ENCODE results near the gene SMIM22.

SMIM22 gene

GRCh38 chr16:4813251-4814003 lies 18.3 kb downstream of the SMIM22 start:
- peaks cover 2% of the 10 kb centered on the region for H3K4me1 Mint-ChIP-seq (ENCODE audit: low read depth)
- no peaks in the 10 kb centered on the region for H3K27me3 Mint-ChIP-seq (ENCODE audit: low read depth)
- H3K36me3 Mint-ChIP-seq (ENCODE audit: low read depth), result peaks cover 38% of the 10 kb centered on the region
- H3K9me3 Mint-ChIP-seq, result no peaks in the 10 kb centered on the region
- no peak overlapping the region for H3K4me3 Mint-ChIP-seq
- H3K27ac Mint-ChIP-seq, result peak overlapping the region; percentile 21

- no peak overlapping the region for H3K4me3 Mint-ChIP-seq
- H3K27me3 Mint-ChIP-seq (ENCODE audit: low read depth), result no peaks in the 10 kb centered on the region
- peaks cover 40% of the 10 kb centered on the region for H3K36me3 Mint-ChIP-seq (ENCODE audit: low read depth)
- no peaks in the 10 kb centered on the region for H3K9me3 Mint-ChIP-seq
- peaks cover 2% of the 10 kb centered on the region for H3K4me1 Mint-ChIP-seq (ENCODE audit: low read depth)
- no peak overlapping the region for H3K27ac Mint-ChIP-seq
These were observed 18.9 kb downstream of the SMIM22 start for GRCh38 chr16:4814046-4814445.

- peaks cover 43% of the 10 kb centered on the region for H3K36me3 Mint-ChIP-seq (ENCODE audit: low read depth)
- peaks cover 2% of the 10 kb centered on the region for H3K4me1 Mint-ChIP-seq (ENCODE audit: low read depth)
- no peaks in the 10 kb centered on the region for H3K9me3 Mint-ChIP-seq
- H3K27ac Mint-ChIP-seq, result no peak overlapping the region
- H3K27me3 Mint-ChIP-seq (ENCODE audit: low read depth), result no peaks in the 10 kb centered on the region
- no peak overlapping the region for H3K4me3 Mint-ChIP-seq
These were observed 19.5 kb downstream of the SMIM22 start for GRCh38 chr16:4814542-4815173.

- no peaks in the 10 kb centered on the region for H3K27me3 Mint-ChIP-seq (ENCODE audit: low read depth)
- H3K4me1 Mint-ChIP-seq (ENCODE audit: low read depth), result no peaks in the 10 kb centered on the region
- no peak overlapping the region for H3K4me3 Mint-ChIP-seq
- H3K27ac Mint-ChIP-seq, result no peak overlapping the region
- no peaks in the 10 kb centered on the region for H3K9me3 Mint-ChIP-seq
- H3K36me3 Mint-ChIP-seq (ENCODE audit: low read depth), result peaks cover 44% of the 10 kb centered on the region
These were observed 25.5 kb downstream of the SMIM22 start for GRCh38 chr16:4820652-4821051.

GRCh38 chr16:4825196-4825595 lies 30.0 kb downstream of the SMIM22 start:
- Mint-ChIP-seq H3K27ac (no peak overlapping the region), H3K4me3 (no peak overlapping the region), H3K27me3 (ENCODE audit: low read depth) (no peaks in the 10 kb centered on the region), H3K9me3 (no peaks in the 10 kb centered on the region), H3K36me3 (ENCODE audit: low read depth) (peaks cover 46% of the 10 kb centered on the region), H3K4me1 (ENCODE audit: low read depth) (peaks cover 2% of the 10 kb centered on the region)

GRCh38 chr16:4826526-4826925 lies 31.4 kb downstream of the SMIM22 start:
- no peaks in the 10 kb centered on the region for H3K27me3 Mint-ChIP-seq (ENCODE audit: low read depth)
- no peaks in the 10 kb centered on the region for H3K9me3 Mint-ChIP-seq
- H3K4me3 Mint-ChIP-seq, result no peak overlapping the region
- no peak overlapping the region for H3K27ac Mint-ChIP-seq
- peaks cover 2% of the 10 kb centered on the region for H3K4me1 Mint-ChIP-seq (ENCODE audit: low read depth)
- H3K36me3 Mint-ChIP-seq (ENCODE audit: low read depth), result peaks cover 53% of the 10 kb centered on the region

- Mint-ChIP-seq H3K36me3 (ENCODE audit: low read depth) (peaks cover 53% of the 10 kb centered on the region), H3K9me3 (no peaks in the 10 kb centered on the region), H3K4me1 (ENCODE audit: low read depth) (peaks cover 2% of the 10 kb centered on the region), H3K27me3 (ENCODE audit: low read depth) (no peaks in the 10 kb centered on the region), H3K4me3 (no peak overlapping the region), H3K27ac (no peak overlapping the region)
These were observed 31.8 kb downstream of the SMIM22 start for GRCh38 chr16:4826980-4827379.

GRCh38 chr16:4828567-4829321 lies 33.6 kb downstream of the SMIM22 start:
- Mint-ChIP-seq H3K27ac (no peak overlapping the region), H3K4me1 (ENCODE audit: low read depth) (peaks cover 2% of the 10 kb centered on the region), H3K27me3 (ENCODE audit: low read depth) (no peaks in the 10 kb centered on the region), H3K4me3 (no peak overlapping the region), H3K9me3 (no peaks in the 10 kb centered on the region), H3K36me3 (ENCODE audit: low read depth) (peaks cover 57% of the 10 kb centered on the region)

GRCh38 chr16:4830408-4830807 lies 35.2 kb downstream of the SMIM22 start:
- Mint-ChIP-seq H3K36me3 (ENCODE audit: low read depth) (peaks cover 46% of the 10 kb centered on the region), H3K27ac (no peak overlapping the region), H3K4me3 (no peak overlapping the region), H3K4me1 (ENCODE audit: low read depth) (peaks cover 2% of the 10 kb centered on the region), H3K27me3 (ENCODE audit: low read depth) (no peaks in the 10 kb centered on the region), H3K9me3 (no peaks in the 10 kb centered on the region)

GRCh38 chr16:4831616-4832015 lies 36.4 kb downstream of the SMIM22 start:
- Mint-ChIP-seq H3K9me3 (no peaks in the 10 kb centered on the region), H3K4me3 (no peak overlapping the region), H3K27me3 (ENCODE audit: low read depth) (no peaks in the 10 kb centered on the region), H3K27ac (no peak overlapping the region), H3K36me3 (ENCODE audit: low read depth) (peaks cover 46% of the 10 kb centered on the region), H3K4me1 (ENCODE audit: low read depth) (peaks cover 2% of the 10 kb centered on the region)

- Mint-ChIP-seq H3K27ac (no peak overlapping the region), H3K4me3 (no peak overlapping the region), H3K4me1 (ENCODE audit: low read depth) (peaks cover 2% of the 10 kb centered on the region), H3K36me3 (ENCODE audit: low read depth) (peaks cover 46% of the 10 kb centered on the region), H3K27me3 (ENCODE audit: low read depth) (no peaks in the 10 kb centered on the region), H3K9me3 (no peaks in the 10 kb centered on the region)
These were observed 37.7 kb downstream of the SMIM22 start for GRCh38 chr16:4832698-4833343.

GRCh38 chr16:4833584-4833983 lies 38.4 kb downstream of the SMIM22 start:
- Mint-ChIP-seq H3K36me3 (ENCODE audit: low read depth) (peaks cover 45% of the 10 kb centered on the region), H3K9me3 (no peaks in the 10 kb centered on the region), H3K27ac (no peak overlapping the region)

GRCh38 chr16:4836727-4837126 lies 41.6 kb downstream of the SMIM22 start:
- no peaks in the 10 kb centered on the region for H3K4me1 Mint-ChIP-seq (ENCODE audit: low read depth)
- no peaks in the 10 kb centered on the region for H3K9me3 Mint-ChIP-seq
- no peak overlapping the region for H3K4me3 Mint-ChIP-seq
- H3K27ac Mint-ChIP-seq, result no peak overlapping the region
- no peaks in the 10 kb centered on the region for H3K27me3 Mint-ChIP-seq (ENCODE audit: low read depth)
- H3K36me3 Mint-ChIP-seq (ENCODE audit: low read depth), result peaks cover 45% of the 10 kb centered on the region

More at GRCh38 chr16:4833584-4833983, 38.4 kb downstream of the SMIM22 start:
- no peak overlapping the region for H3K4me3 Mint-ChIP-seq
- no peaks in the 10 kb centered on the region for H3K27me3 Mint-ChIP-seq (ENCODE audit: low read depth)
- peaks cover 2% of the 10 kb centered on the region for H3K4me1 Mint-ChIP-seq (ENCODE audit: low read depth)

GRCh38 chr16:4837733-4838501 lies 42.7 kb downstream of the SMIM22 start:
- Mint-ChIP-seq H3K27ac (no peak overlapping the region), H3K9me3 (no peaks in the 10 kb centered on the region), H3K36me3 (ENCODE audit: low read depth) (peaks cover 37% of the 10 kb centered on the region), H3K4me1 (ENCODE audit: low read depth) (no peaks in the 10 kb centered on the region), H3K4me3 (no peak overlapping the region), H3K27me3 (ENCODE audit: low read depth) (no peaks in the 10 kb centered on the region)

Data from T-helper 1 cell treated with Interleukin-12 subunit alpha and Interleukin-12 subunit beta and Interleukin-4 antibody, amounts not matched to agents 30 μg/mL and 1 μg/mL, for 36 hours (primary cell).